K562 (cell line): ENCODE results near the gene SLC25A40. TPM values are rescaled to one million over a fixed set of nuclear protein-coding genes. Genes with fewer than 3 reads are reported as not detected.

ENCODE experiments used
- ATAC-seq: fragments of 200-7000 bp; cut with Tn5 transposase; 3 replicates; pipeline ENCODE4 v1.9.1; 2020; ENCODE audit warnings: moderate library complexity
- BruUV-seq: library from RNA; stranded (reverse); fragments of 400-500 nt; replicated peaks from 2 replicates; lab custom pipeline; 2021; lab: Mats Ljungman, UMichigan
- CTCF ChIA-PET: fragments of 300-600 bp; formaldehyde crosslinking; extraction: SDS; loops from one replicate; lab custom pipeline; 2021; ENCODE audit warnings: low intra/inter-chr PET ratio; lab: Yijun Ruan, JAX
- POLR2A ChIA-PET: fragments of 300-600, 350-650 bp; sonication (Branson Sonifier 250); formaldehyde crosslinking; extraction: SDS; loops from one replicate; lab custom pipeline; 2021; ENCODE audit warnings: antibody characterized with exemption, inconsistent platforms; lab: Yijun Ruan, JAX
- DNase-seq, 4 experiments: peaks; one replicate each; pipeline versions ENCODE4 v3.0.0 to v3.0.0-alpha.2; 2011 to 2018; ENCODE audit warnings: low spot score in 3 of 4, mixed read lengths in 3 of 4; ENCODE audit errors: extremely low read depth in 1 of 4
- FAIRE-seq: peaks from 2 replicates; lab custom pipeline; 2011; peaks lifted over from hg19 to GRCh38; lab: Jason Lieb, UNC
- H2AFZ ChIP-seq: 2 replicates; pipeline ENCODE4 v1.6.0; 2011; ENCODE audit warnings: low read depth, low read length, control low read depth, inconsistent platforms
- H3K27ac ChIP-seq: fragments of 200-600 bp; 3 replicates; pipeline ENCODE4 v1.8.0; 2011; ENCODE audit warnings: low read depth, mild to moderate bottlenecking, control low read depth, inconsistent platforms, low read length, moderate library complexity, mixed read lengths; ENCODE audit errors: extremely low read depth
- H3K27me3 ChIP-seq, 2 experiments: fragments of 300-600 bp in 1 of 2; 2 replicates in 1 of 2; 3 replicates in 1 of 2; pipeline versions ENCODE4 v1.6.0 to v1.8.0; 2011; ENCODE audit warnings: inconsistent platforms in 2 of 2, low read length in 2 of 2, mild to moderate bottlenecking in 1 of 2, mixed read lengths in 1 of 2, moderate library complexity in 1 of 2; ENCODE audit not compliant: control insufficient read depth in 2 of 2, insufficient read depth in 2 of 2
- H3K36me3 ChIP-seq: fragments of 300-600 bp; 3 replicates; pipeline ENCODE4 v1.8.0; 2011; ENCODE audit warnings: mild to moderate bottlenecking, low read length, inconsistent platforms; ENCODE audit not compliant: control insufficient read depth, insufficient read depth
- H3K4me1 ChIP-seq, 2 experiments: fragments of 200-600 bp in 1 of 2; replicated peaks in 1 of 2; 2 replicates in 1 of 2; 3 replicates in 1 of 2; pipeline versions ENCODE4 v1.5.1 to v1.8.0; 2011; ENCODE audit warnings: inconsistent platforms in 2 of 2, low read length in 2 of 2, mild to moderate bottlenecking in 1 of 2, mixed read lengths in 1 of 2, moderate library complexity in 1 of 2; ENCODE audit not compliant: control insufficient read depth in 2 of 2, insufficient read depth in 2 of 2
- H3K4me2 ChIP-seq: 2 replicates; pipeline ENCODE4 v1.6.1; 2011; ENCODE audit warnings: low read length, control low read depth, inconsistent platforms, mixed read lengths; ENCODE audit not compliant: insufficient read depth
- H3K4me3 ChIP-seq: fragments of 200-600 bp; sonication (generic), shearing (Covaris generic); 2 replicates; pipeline ENCODE4 v1.5.1; 2016; ENCODE audit warnings: control low read depth, inconsistent platforms
- H3K79me2 ChIP-seq: fragments of 200-600 bp; 3 replicates; pipeline ENCODE4 v1.8.0; 2011; ENCODE audit warnings: low read length, inconsistent platforms; ENCODE audit not compliant: control insufficient read depth, insufficient read depth
- H3K9ac ChIP-seq, 2 experiments: 2 replicates each; pipeline versions ENCODE4 v1.6.0 to v1.6.1; 2011; ENCODE audit warnings: low read depth in 2 of 2, low read length in 2 of 2, control low read depth in 1 of 2, inconsistent platforms in 1 of 2, mild to moderate bottlenecking in 1 of 2, mixed read lengths in 1 of 2; ENCODE audit not compliant: insufficient read depth in 1 of 2
- H3K9me1 ChIP-seq: one replicate; pipeline ENCODE4 v1.6.0; 2011; ENCODE audit warnings: inconsistent platforms, mild to moderate bottlenecking, low read length, moderate library complexity; ENCODE audit not compliant: control insufficient read depth, insufficient read depth
- H3K9me3 ChIP-seq: replicated peaks from 2 replicates; pipeline ENCODE4 v1.5.1; 2011; ENCODE audit warnings: low read depth, low read length, inconsistent platforms; ENCODE audit not compliant: control insufficient read depth, insufficient read depth
- H4K20me1 ChIP-seq: replicated peaks from 2 replicates; pipeline ENCODE4 v1.6.1; 2011; ENCODE audit warnings: low read length, inconsistent platforms, mixed read lengths; ENCODE audit not compliant: control insufficient read depth, insufficient read depth
- ARID3B ChIP-seq: fragments of 250-450 bp; sonication (Bioruptor Pico); IDR thresholded peaks from 2 replicates; pipeline ENCODE4 v1.4.0; 2020; ENCODE audit warnings: borderline replicate concordance
- BCOR ChIP-seq: fragments of 450-650 bp; IDR thresholded peaks from 2 replicates; pipeline ENCODE4 v1.6.1; 2016
- EP300 ChIP-seq: IDR thresholded peaks from 2 replicates; pipeline ENCODE4 v1.6.1; 2012; ENCODE audit warnings: low read length, improper control_type of control experiment
- EP400 ChIP-seq: fragments of 450-650 bp; IDR thresholded peaks from 2 replicates; pipeline ENCODE4 v1.6.1; 2017; ENCODE audit warnings: antibody characterized with exemption, mild to moderate bottlenecking, moderate library complexity
- FOXP4 ChIP-seq: sonication (generic); formaldehyde crosslinking; IDR thresholded peaks from 2 replicates; pipeline ENCODE4 v1.8.0; 2022; ENCODE audit warnings: mild to moderate bottlenecking, missing genetic modification reagents, borderline replicate concordance
- HDAC1 ChIP-seq, 2 experiments: fragments of 450-650 bp; IDR thresholded peaks; 2 replicates each; pipeline ENCODE4 v1.6.1; 2016 to 2017; ENCODE audit warnings: inconsistent platforms in 1 of 2, mild to moderate bottlenecking in 1 of 2, moderate library complexity in 1 of 2
- HMG20A ChIP-seq: fragments of 450-650 bp; formaldehyde crosslinking; conservative IDR thresholded peaks from 2 replicates; pipeline ENCODE4 v1.4.0; 2020; ENCODE audit warnings: mild to moderate bottlenecking, mixed read lengths
- HMGN3 ChIP-seq: IDR thresholded peaks from 2 replicates; pipeline ENCODE4 v1.6.1; 2011; ENCODE audit warnings: borderline replicate concordance, low read depth, mild to moderate bottlenecking, mixed read lengths, low read length; ENCODE audit not compliant: insufficient read length; ENCODE audit errors: extremely low read depth
- HMGXB4 ChIP-seq: sonication (generic); formaldehyde crosslinking; IDR thresholded peaks from 2 replicates; pipeline ENCODE4 v1.8.1; 2023; ENCODE audit warnings: mild to moderate bottlenecking, missing genetic modification reagents
- LARP7 ChIP-seq: fragments of 450-650 bp; IDR thresholded peaks from 2 replicates; pipeline ENCODE4 v1.6.1; 2016
- NR4A1 ChIP-seq, 2 experiments: fragments of 250-450 bp in 1 of 2; fragments of 450-650 bp in 1 of 2; sonication (Bioruptor Pico) in 1 of 2; IDR thresholded peaks; 2 replicates each; pipeline versions ENCODE4 v1.4.0 to v1.6.1; 2016 to 2020; ENCODE audit warnings: mild to moderate bottlenecking in 2 of 2, missing compliant biosample characterization in 1 of 2, missing genetic modification characterization in 1 of 2, moderate library complexity in 1 of 2
- SLC30A9 ChIP-seq: fragments of 250-450 bp; sonication (Bioruptor Pico); IDR thresholded peaks from 2 replicates; pipeline ENCODE4 v1.8.0; 2022; ENCODE audit warnings: mild to moderate bottlenecking, moderate library complexity
- SMAD3 ChIP-seq: fragments of 450-650 bp; formaldehyde crosslinking; conservative IDR thresholded peaks from 2 replicates; pipeline ENCODE4 v1.4.0; 2020; ENCODE audit warnings: mild to moderate bottlenecking
- TAF1 ChIP-seq: IDR thresholded peaks from 2 replicates; pipeline ENCODE4 v1.6.1; 2011; ENCODE audit warnings: mild to moderate bottlenecking, low read length, moderate library complexity; ENCODE audit not compliant: insufficient read depth, control insufficient read depth, severe bottlenecking; ENCODE audit errors: extremely low read depth
- TCFL5 ChIP-seq: fragments of 250-450 bp; sonication (Bioruptor Pico); conservative IDR thresholded peaks from 2 replicates; pipeline ENCODE4 v1.6.1; 2021; ENCODE audit warnings: mild to moderate bottlenecking, moderate library complexity, matching md5 sums
- ZNF277 ChIP-seq: fragments of 250-450 bp; sonication (Bioruptor Pico); IDR thresholded peaks from 2 replicates; pipeline ENCODE4 v1.8.0; 2022; ENCODE audit warnings: inconsistent platforms, mild to moderate bottlenecking, moderate library complexity, borderline replicate concordance
- WGBS: fragments of 100-300 bp; shearing (Covaris generic); methylation state at CpG from one replicate; pipeline ENCODE4 v1.1.6; 2016; ENCODE audit warnings: low coverage, mixed read lengths; ENCODE audit not compliant: insufficient coverage; ENCODE audit errors: missing lambda C conversion rate; 5-methylcytosine and 5-hydroxymethylcytosine counted together
- in situ Hi-C: fragments of 300-500 bp; cut with MboI; formaldehyde crosslinking; loops from 4 replicates; pipeline ENCODE4 v1.15.0; 2018; ENCODE audit warnings: inconsistent platforms, mixed read lengths
- intact Hi-C: fragments of 100-400 bp; cut with micrococcal nuclease; formaldehyde crosslinking; loops from 2 replicates; pipeline ENCODE4 v1.14.2; 2022
- polyA plus RNA-seq, 8 experiments: library from polyadenylated mRNA; depleted of rRNA in 4 of 8; stranded (reverse) in 5 of 8; unstranded in 3 of 8; fragments of >200 nt; fragmentation: Nextera tagmentation in 2 of 8; fragmentation: Illumina TruSeq in 1 of 8; extraction: Ambion mirVana in 2 of 8; extraction: Trizol in 1 of 8; gene quantifications; 2 replicates each; pipeline versions ENCODE4 v1.2.1 to v1.2.3, GENCODE V29; 2011 to 2014; ENCODE audit warnings: inconsistent platforms in 1 of 8, missing spikeins in 1 of 8
- total RNA-seq, 7 experiments: library from RNA; depleted of rRNA in 6 of 7; stranded (reverse); fragments of >200 nt in 6 of 7; fragmentation: Illumina TruSeq in 2 of 7; extraction: Trizol in 2 of 7; gene quantifications; 2 replicates each; pipeline versions ENCODE4 v1.2.1 to v1.2.3, GENCODE V29; 2011 to 2021; ENCODE audit warnings: low replicate concordance in 1 of 7

The SLC25A40 gene
- total and polyA plus RNA-seq, 9 of the 15 experiments (the other 6 are each of a cell fraction or from before 2014, with no cell fraction given) = 6.7 to 44.0 (median 26.5) TPM

GRCh38 chr7:87797395-87797794 lies 78.8 kb downstream of the SLC25A40 start:
- Histone ChIP-seq H4K20me1 (no peaks in the 10 kb centered on the region), H3K27ac (no peak overlapping the region), H3K36me3 (no peaks in the 10 kb centered on the region), H3K27me3 (no peaks in the 10 kb centered on the region), H3K9me1 (no peaks in the 10 kb centered on the region), H3K4me3 (no peak overlapping the region), H3K4me1 (no peaks in the 10 kb centered on the region), H3K9ac (no peak overlapping the region), H3K4me2 (no peak overlapping the region), H3K9me3 (no peaks in the 10 kb centered on the region), H3K79me2 (no peaks in the 10 kb centered on the region), H2AFZ (no peak overlapping the region)
- DNase-seq (no peak), ATAC-seq (no peak), FAIRE-seq (no peak)
- in situ Hi-C loops = loop anchor here (25.0 kb wide), 1 partner anchor 315 kb away; no protein-coding TSS in a partner anchor
- POLR2A ChIA-PET = interaction anchor here (0.7 kb wide), 1 partner anchor 15 kb away, joined by 4 read pairs; no protein-coding TSS in a partner anchor
- no TSS peak for BruUV-seq
- CTCF ChIA-PET = interaction anchor here (0.6 to 2.6 kb wide), 4 partner anchors 89 to 837 kb away, joined by 3 to 25 read pairs (median 6); no protein-coding TSS in a partner anchor
- intact Hi-C loops = loop anchor here (1.0 to 10.0 kb wide), 3 partner anchors 293 to 367 kb away; no protein-coding TSS in a partner anchor
- WGBS = 4% methylated on average over 1 of the region's 1 CpG
- TF ChIP-seq HMGN3 = no peak
- no peak for TF ChIP-seq ARID3B (CRISPR knock-in tag)
- no peak for TF ChIP-seq BCOR
- TF ChIP-seq ZNF277 (CRISPR knock-in tag) = no peak
- no peak for TF ChIP-seq TAF1
- no peak for TF ChIP-seq LARP7
- no peak for TF ChIP-seq HDAC1 (IDR thresholded peaks at IDR 0.05)
- no peak for TF ChIP-seq EP300
- TF ChIP-seq TCFL5 = no peak
- no peak for TF ChIP-seq FOXP4 (CRISPR knock-in tag)
- TF ChIP-seq NR4A1 (CRISPR knock-in tag; IDR thresholded peaks at IDR 0.05) = no peak
- no peak for TF ChIP-seq NR4A1 (tag; IDR thresholded peaks at IDR 0.05)
- TF ChIP-seq EP400 = no peak
- TF ChIP-seq HMGXB4 (CRISPR knock-in tag) = no peak
- TF ChIP-seq SLC30A9 (CRISPR knock-in tag) = no peak
- no peak for TF ChIP-seq SMAD3
- TF ChIP-seq HMG20A (CRISPR knock-in tag) = no peak
